ENCODE measurements around the gene CRACDL. TPM values are rescaled to one million over a fixed set of nuclear protein-coding genes. Genes with fewer than 3 reads are reported as not detected.
"Not testable (repeated sequence)": the region's sequence is repeated elsewhere in the genome, so short reads cannot be mapped to it uniquely, and the experiment has no call there.

Gene CRACDL
- total and polyA plus RNA-seq, 12 donors = 0.33 to 3.4 (median 2.1) TPM

GRCh38 chr2:98759827-98760625 is 176.0 kb downstream of the CRACDL start:
- intact Hi-C loops (cut with DNase I) = no loop called here
- no peaks in the 10 kb centered on the region for H3K9me3 ChIP-seq (replicated peaks in 1 of 3)
- H3K4me1 ChIP-seq (replicated peaks in 1 of 2) = peaks cover 0 to 21% of the 10 kb centered on the region in 2 donors

DNA sequence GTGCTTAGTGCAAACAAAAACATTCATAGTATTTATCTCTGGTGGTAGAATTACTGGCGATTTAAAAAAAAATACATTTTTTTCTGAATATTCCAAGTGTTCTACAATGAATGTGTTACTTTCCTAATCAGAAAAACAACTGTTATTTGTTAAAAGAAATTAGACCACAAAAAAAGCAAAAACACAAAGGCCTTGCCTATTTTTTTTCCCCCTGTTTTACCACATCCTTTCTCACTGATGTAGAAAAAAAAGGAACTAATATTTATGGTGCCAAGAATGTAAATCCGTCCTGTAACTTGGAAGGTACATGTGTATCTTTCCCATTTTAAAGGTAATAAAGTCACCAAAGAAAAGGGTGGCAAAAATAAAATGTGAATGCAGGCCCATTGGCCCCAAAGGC is 176.7 kb downstream of the CRACDL start:
- H3K9me3 ChIP-seq (replicated peaks in 1 of 3) = no peaks in the 10 kb centered on the region
- DNase-seq = no peak
- TF ChIP-seq, protein P1, sequence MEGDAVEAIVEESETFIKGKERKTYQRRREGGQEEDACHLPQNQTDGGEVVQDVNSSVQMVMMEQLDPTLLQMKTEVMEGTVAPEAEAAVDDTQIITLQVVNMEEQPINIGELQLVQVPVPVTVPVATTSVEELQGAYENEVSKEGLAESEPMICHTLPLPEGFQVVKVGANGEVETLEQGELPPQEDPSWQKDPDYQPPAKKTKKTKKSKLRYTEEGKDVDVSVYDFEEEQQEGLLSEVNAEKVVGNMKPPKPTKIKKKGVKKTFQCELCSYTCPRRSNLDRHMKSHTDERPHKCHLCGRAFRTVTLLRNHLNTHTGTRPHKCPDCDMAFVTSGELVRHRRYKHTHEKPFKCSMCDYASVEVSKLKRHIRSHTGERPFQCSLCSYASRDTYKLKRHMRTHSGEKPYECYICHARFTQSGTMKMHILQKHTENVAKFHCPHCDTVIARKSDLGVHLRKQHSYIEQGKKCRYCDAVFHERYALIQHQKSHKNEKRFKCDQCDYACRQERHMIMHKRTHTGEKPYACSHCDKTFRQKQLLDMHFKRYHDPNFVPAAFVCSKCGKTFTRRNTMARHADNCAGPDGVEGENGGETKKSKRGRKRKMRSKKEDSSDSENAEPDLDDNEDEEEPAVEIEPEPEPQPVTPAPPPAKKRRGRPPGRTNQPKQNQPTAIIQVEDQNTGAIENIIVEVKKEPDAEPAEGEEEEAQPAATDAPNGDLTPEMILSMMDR (IDR thresholded peaks at IDR 0.05) = no peak
- TF ChIP-seq POLR2A (IDR thresholded peaks at IDR 0.05) = no peak
- intact Hi-C loops (cut with DNase I) = no loop called here
- 52 to 62% (median 60%) methylated on average over 2 of the region's 2 CpGs for WGBS, 4 donors
- peaks cover 4% of the 10 kb centered on the region for H3K27me3 ChIP-seq
- H3K27ac ChIP-seq = peak overlapping the region in 2 of 5 donors; percentile 63 to 85
- H3K4me3 ChIP-seq = no peak overlapping the region
- no peaks in the 10 kb centered on the region for H3K36me3 ChIP-seq (replicated peaks in 1 of 2)
- peaks cover 0 to 21% of the 10 kb centered on the region in 2 donors for H3K4me1 ChIP-seq (replicated peaks in 1 of 2)

More at GRCh38 chr2:98759827-98760625, 176.0 kb downstream of the CRACDL start:
- WGBS, 4 donors = 54 to 62% (median 59%) methylated on average over 6 of the region's 6 CpGs
- H3K4me3 ChIP-seq = no peak overlapping the region
- H3K27ac ChIP-seq = peak overlapping the region in 2 of 5 donors; percentile 63 to 85
- peak in 1 of 7 donors; percentile 36 for DNase-seq
- peaks cover 4% of the 10 kb centered on the region for H3K27me3 ChIP-seq
- H3K36me3 ChIP-seq (replicated peaks in 1 of 2) = no peaks in the 10 kb centered on the region
- no peak for TF ChIP-seq POLR2A (IDR thresholded peaks at IDR 0.05)
- TF ChIP-seq, protein P1 (IDR thresholded peaks at IDR 0.05) = no peak

GRCh38 chr2:98757904-98758421 is 178.1 kb downstream of the CRACDL start:
- 12 to 37% (median 25%) methylated on average over 7 to 9 of the region's 9 CpGs for WGBS, 4 donors
- TF ChIP-seq, protein P1 (IDR thresholded peaks at IDR 0.05) = no peak
- no peak for TF ChIP-seq POLR2A (IDR thresholded peaks at IDR 0.05)
- DNase-seq = peak; percentile 50 to 89 (median 67)
- Histone ChIP-seq H3K36me3 (replicated peaks in 1 of 2) (no peaks in the 10 kb centered on the region), H3K4me3 (no peak overlapping the region), H3K4me1 (replicated peaks in 1 of 2) (peaks cover 0 to 21% of the 10 kb centered on the region in 2 donors), H3K9me3 (replicated peaks in 1 of 3) (no peaks in the 10 kb centered on the region), H3K27me3 (peaks cover 4% of the 10 kb centered on the region), H3K27ac (peak overlapping the region in 2 of 5 donors; percentile 63 to 83)
- intact Hi-C loops (cut with DNase I) = no loop called here

GRCh38 chr2:98753801-98754200 is 182.2 kb downstream of the CRACDL start:
- no peak for TF ChIP-seq POLR2A (IDR thresholded peaks at IDR 0.05)
- TF ChIP-seq, protein P1 (IDR thresholded peaks at IDR 0.05) = no peak
- Histone ChIP-seq H3K27me3 (peaks cover 4% of the 10 kb centered on the region), H3K4me1 (replicated peaks in 1 of 2) (peaks cover 0 to 16% of the 10 kb centered on the region in 2 donors)

DNA sequence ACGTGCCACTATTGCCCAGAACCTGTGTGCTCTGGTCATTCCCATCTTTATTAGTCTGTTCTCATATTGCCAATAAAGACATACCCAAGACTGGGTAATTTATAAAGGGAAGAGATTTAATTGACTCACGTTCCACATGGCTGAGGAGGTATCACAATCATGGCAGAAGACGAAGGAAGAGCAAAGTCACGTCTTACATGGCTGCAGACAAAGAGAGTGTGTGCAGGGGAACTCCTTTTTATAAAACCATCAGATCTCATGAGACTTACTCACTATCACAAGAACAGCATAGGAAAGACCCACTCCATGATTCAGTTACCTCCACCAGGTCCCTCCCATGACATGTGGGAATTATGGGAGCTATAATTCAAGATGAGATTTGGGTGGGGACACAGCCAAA is 183.3 kb downstream of the CRACDL start:
- 80 to 88% (median 83%) methylated on average over 4 of the region's 4 CpGs for WGBS, 4 donors
- H3K27me3 ChIP-seq; H3K27ac ChIP-seq; H3K4me1 ChIP-seq (replicated peaks in 1 of 2); H3K9me3 ChIP-seq (replicated peaks in 1 of 3); DNase-seq; H3K36me3 ChIP-seq (replicated peaks in 1 of 2); H3K4me3 ChIP-seq; intact Hi-C loops (cut with DNase I): not testable (repeated sequence)

More at GRCh38 chr2:98753801-98754200, 182.2 kb downstream of the CRACDL start:
- DNase-seq = no peak
- intact Hi-C loops (cut with DNase I) = no loop called here
- H3K36me3 ChIP-seq (replicated peaks in 1 of 2) = no peaks in the 10 kb centered on the region
- H3K4me3 ChIP-seq = no peak overlapping the region
- no peaks in the 10 kb centered on the region for H3K9me3 ChIP-seq (replicated peaks in 1 of 3)
- H3K27ac ChIP-seq = no peak overlapping the region

Data from adrenal gland (tissue), 12 donors.